Thymus (tissue), 11 donors: ENCODE measurements around the gene DNPH1. TPM values are rescaled to one million over a fixed set of nuclear protein-coding genes. Genes with fewer than 3 reads are reported as not detected.

Source experiments
- DNase-seq, 9 donors: peaks; one replicate each; pipeline ENCODE4 v3.0.0-alpha.2; 2013; ENCODE audit warnings: low spot score in 9 of 9, low read depth in 6 of 9, missing footprints in 1 of 9
- H3K27ac ChIP-seq, 2 donors: one replicate each; pipeline ENCODE4 v1.5.1; 2013; ENCODE audit warnings: control low read depth in 1 of 2, low read depth in 1 of 2, low read length in 1 of 2, mild to moderate bottlenecking in 1 of 2, moderate library complexity in 1 of 2
- H3K27me3 ChIP-seq, 2 donors: one replicate each; pipeline ENCODE4 v1.5.1; 2013; ENCODE audit warnings: low read length in 1 of 2; ENCODE audit not compliant: control insufficient read depth in 2 of 2, insufficient read depth in 1 of 2
- H3K36me3 ChIP-seq, 2 donors: one replicate each; pipeline ENCODE4 v1.5.1; 2013; ENCODE audit warnings: low read length in 1 of 2, mild to moderate bottlenecking in 1 of 2, moderate library complexity in 1 of 2; ENCODE audit not compliant: control insufficient read depth in 2 of 2, insufficient read depth in 2 of 2
- H3K4me1 ChIP-seq, 2 donors: one replicate each; pipeline ENCODE4 v1.5.1; 2013; ENCODE audit warnings: low read length in 2 of 2; ENCODE audit not compliant: control insufficient read depth in 2 of 2, insufficient read depth in 2 of 2
- H3K4me3 ChIP-seq, 2 donors: one replicate each; pipeline ENCODE4 v1.5.1; 2013; ENCODE audit warnings: low read length in 2 of 2, control low read depth in 1 of 2, mild to moderate bottlenecking in 1 of 2
- H3K9me3 ChIP-seq, 2 donors: one replicate each; pipeline ENCODE4 v1.5.1; 2013; ENCODE audit warnings: low read length in 1 of 2, mild to moderate bottlenecking in 1 of 2; ENCODE audit not compliant: control insufficient read depth in 2 of 2, insufficient read depth in 1 of 2
- WGBS: extraction: QIAGEN DNeasy Blood & Tissue Kit; methylation state at CpG from one replicate; pipeline ENCODE4 v1.1.7; 2013; 5-methylcytosine and 5-hydroxymethylcytosine counted together
- polyA plus RNA-seq: library from polyadenylated mRNA; stranded (reverse); fragments of 200-250 nt; gene quantifications from one replicate; pipeline ENCODE4 v1.2.3, GENCODE V29; 2013
- total RNA-seq: library from RNA; stranded (reverse); fragments of 120-200 nt; gene quantifications from one replicate; pipeline ENCODE4 v1.2.4, GENCODE V29; 2013
- donor health status: healthy.

The DNPH1 gene
- total and polyA plus RNA-seq, 2 donors = 46.7 to 58.9 TPM

- Histone ChIP-seq H3K9me3 (peaks cover 0 to 2% of the 10 kb centered on the region in 2 donors), H3K4me3 (no peak overlapping the region), H3K4me1 (peaks cover 9 to 22% of the 10 kb centered on the region in 2 donors), H3K27me3 (peaks cover 2 to 72% of the 10 kb centered on the region in 2 donors), H3K27ac (no peak overlapping the region), H3K36me3 (no peaks in the 10 kb centered on the region)
- no peak for DNase-seq
- WGBS = 96% methylated on average over 7 of the region's 7 CpGs
Observed at GRCh38 chr6:43267619-43268354, 38.5 kb upstream of the DNPH1 start.

- no peak for DNase-seq
- Histone ChIP-seq H3K4me3 (no peak overlapping the region), H3K36me3 (no peaks in the 10 kb centered on the region), H3K4me1 (peaks cover 9 to 20% of the 10 kb centered on the region in 2 donors), H3K27me3 (peaks cover 2 to 50% of the 10 kb centered on the region in 2 donors), H3K9me3 (peaks cover 0 to 2% of the 10 kb centered on the region in 2 donors), H3K27ac (no peak overlapping the region)
- 95% methylated on average over 6 of the region's 6 CpGs for WGBS
Observed at GRCh38 chr6:43265564-43265963, 36.3 kb upstream of the DNPH1 start.

GRCh38 chr6:43264599-43265145, 35.4 kb upstream of the DNPH1 start:
- DNase-seq = no peak
- Histone ChIP-seq H3K4me1 (peaks cover 5 to 12% of the 10 kb centered on the region in 2 donors), H3K4me3 (no peak overlapping the region), H3K36me3 (no peaks in the 10 kb centered on the region), H3K27ac (no peak overlapping the region), H3K9me3 (no peaks in the 10 kb centered on the region), H3K27me3 (peaks cover 2 to 41% of the 10 kb centered on the region in 2 donors)
- WGBS = 92% methylated on average over 5 of the region's 5 CpGs

GRCh38 chr6:43263314-43264178, 34.3 kb upstream of the DNPH1 start:
- no peak overlapping the region for H3K4me3 ChIP-seq
- no peaks in the 10 kb centered on the region for H3K9me3 ChIP-seq
- H3K27ac ChIP-seq = no peak overlapping the region
- WGBS = 56% methylated on average over 12 of the region's 12 CpGs
- peak in 6 of 9 donors; percentile 26 to 70 (median 42) for DNase-seq
- no peaks in the 10 kb centered on the region for H3K36me3 ChIP-seq
- H3K27me3 ChIP-seq = peaks cover 0 to 36% of the 10 kb centered on the region in 2 donors
- peaks cover 0 to 3% of the 10 kb centered on the region in 2 donors for H3K4me1 ChIP-seq

- H3K4me3 ChIP-seq = no peak overlapping the region
- 96% methylated on average over 39 of the region's 39 CpGs for WGBS
- no peaks in the 10 kb centered on the region for H3K9me3 ChIP-seq
- H3K27ac ChIP-seq = no peak overlapping the region
- H3K4me1 ChIP-seq = peaks cover 0 to 3% of the 10 kb centered on the region in 2 donors
- no peaks in the 10 kb centered on the region for H3K36me3 ChIP-seq
- DNase-seq = no peak
- peaks cover 0 to 30% of the 10 kb centered on the region in 2 donors for H3K27me3 ChIP-seq
Observed at GRCh38 chr6:43262780-43263313, 33.6 kb upstream of the DNPH1 start.

GRCh38 chr6:43262000-43262779, 32.9 kb upstream of the DNPH1 start:
- Histone ChIP-seq H3K4me3 (no peak overlapping the region), H3K27me3 (peaks cover 0 to 28% of the 10 kb centered on the region in 2 donors), H3K36me3 (no peaks in the 10 kb centered on the region), H3K9me3 (no peaks in the 10 kb centered on the region), H3K27ac (no peak overlapping the region), H3K4me1 (peaks cover 0 to 1% of the 10 kb centered on the region in 2 donors)
- DNase-seq = no peak
- 94% methylated on average over 14 of the region's 14 CpGs for WGBS

GRCh38 chr6:43261198-43261597, 31.9 kb upstream of the DNPH1 start:
- Histone ChIP-seq H3K9me3 (no peaks in the 10 kb centered on the region), H3K27me3 (peaks cover 0 to 27% of the 10 kb centered on the region in 2 donors), H3K36me3 (no peaks in the 10 kb centered on the region), H3K4me3 (no peak overlapping the region), H3K27ac (no peak overlapping the region), H3K4me1 (no peaks in the 10 kb centered on the region)
- DNase-seq = no peak
- WGBS = 92% methylated on average over 5 of the region's 5 CpGs

- 95% methylated on average over 4 of the region's 4 CpGs for WGBS
- H3K27me3 ChIP-seq = peaks cover 0 to 27% of the 10 kb centered on the region in 2 donors
- no peak for DNase-seq
- H3K4me1 ChIP-seq = no peaks in the 10 kb centered on the region
- H3K9me3 ChIP-seq = no peaks in the 10 kb centered on the region
- H3K36me3 ChIP-seq = no peaks in the 10 kb centered on the region
- H3K4me3 ChIP-seq = no peak overlapping the region
- H3K27ac ChIP-seq = no peak overlapping the region
Observed at GRCh38 chr6:43260791-43261190, 31.5 kb upstream of the DNPH1 start.
